Endothelial cell (in vitro differentiated cells): ENCODE measurements around the gene TMEM178B. TPM values are rescaled to one million over a fixed set of nuclear protein-coding genes. Genes with fewer than 3 reads are reported as not detected.

ENCODE experiments used
- DNase-seq: peaks from one replicate; pipeline ENCODE4 v3.0.0; 2021; ENCODE audit warnings: low spot score
- H3K27ac Mint-ChIP-seq: one replicate; pipeline ENCODE4 v1.8.0; 2021; ENCODE audit warnings: mixed read lengths, inconsistent platforms; ENCODE audit not compliant: unreplicated experiment
- H3K27me3 Mint-ChIP-seq: one replicate; pipeline ENCODE4 v1.8.0; 2021; ENCODE audit warnings: mild to moderate bottlenecking, moderate library complexity, mixed read lengths, inconsistent platforms; ENCODE audit not compliant: unreplicated experiment
- H3K36me3 Mint-ChIP-seq: one replicate; pipeline ENCODE4 v1.8.0; 2021; ENCODE audit warnings: mild to moderate bottlenecking, low read depth, mixed read lengths, inconsistent platforms; ENCODE audit not compliant: unreplicated experiment
- H3K4me1 Mint-ChIP-seq: one replicate; pipeline ENCODE4 v1.8.0; 2021; ENCODE audit warnings: mild to moderate bottlenecking, mixed read lengths, inconsistent platforms; ENCODE audit not compliant: unreplicated experiment
- H3K4me3 Mint-ChIP-seq: one replicate; pipeline ENCODE4 v1.8.0; 2021; ENCODE audit warnings: mild to moderate bottlenecking, mixed read lengths, inconsistent platforms; ENCODE audit not compliant: unreplicated experiment
- H3K9me3 Mint-ChIP-seq: one replicate; pipeline ENCODE4 v1.8.0; 2021; ENCODE audit warnings: mixed read lengths, inconsistent platforms; ENCODE audit not compliant: unreplicated experiment
- CTCF ChIP-seq: fragments of 200-600 bp; sonication (generic); IDR thresholded peaks from one replicate; pipeline ENCODE4 v1.5.0; 2021; ENCODE audit warnings: antibody characterized with exemption; ENCODE audit not compliant: unreplicated experiment
- total RNA-seq: library from RNA; stranded (reverse); fragmentation: NEBNext Ultra II Directional; extraction: Animal tissue kit (Norgen Biotek cat#: 25700); gene quantifications from one replicate; pipeline ENCODE4 v1.2.1, GENCODE V29; 2021; ENCODE audit not compliant: unreplicated experiment

The TMEM178B gene
- total RNA-seq, 1 donor from 2014 or later = 0.28 TPM

DNA sequence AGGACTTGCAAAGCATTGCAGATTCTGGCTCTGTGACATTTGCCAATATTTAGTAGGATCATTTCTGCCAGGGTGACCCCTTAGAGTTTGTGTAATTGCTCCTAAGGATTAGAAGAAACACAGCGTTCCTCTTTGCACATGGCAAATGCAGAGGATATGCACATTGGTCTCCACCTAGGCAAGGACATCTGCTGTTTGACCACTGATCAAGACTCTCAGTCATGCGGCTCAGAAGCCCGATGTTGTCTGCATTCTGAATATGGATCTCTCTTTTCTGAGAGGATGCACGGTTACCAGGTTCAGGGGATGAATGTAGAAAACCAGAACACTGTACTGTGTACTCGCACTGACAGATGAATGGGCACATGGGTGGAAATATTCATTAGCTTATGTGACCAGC lies 296.8 kb downstream of the TMEM178B start:
- Mint-ChIP-seq H3K36me3 (no peaks in the 10 kb centered on the region), H3K4me1 (peaks cover 7% of the 10 kb centered on the region), H3K27ac (no peak overlapping the region), H3K4me3 (no peak overlapping the region), H3K27me3 (peaks cover 3% of the 10 kb centered on the region), H3K9me3 (no peaks in the 10 kb centered on the region)
- TF ChIP-seq CTCF = no peak
- no peak for DNase-seq

GRCh38 chr7:141374425-141374824 lies 300.6 kb downstream of the TMEM178B start:
- H3K36me3 Mint-ChIP-seq = no peaks in the 10 kb centered on the region
- H3K27me3 Mint-ChIP-seq = peaks cover 2% of the 10 kb centered on the region
- H3K27ac Mint-ChIP-seq = no peak overlapping the region
- TF ChIP-seq CTCF = no peak
- H3K9me3 Mint-ChIP-seq = no peaks in the 10 kb centered on the region
- no peak overlapping the region for H3K4me3 Mint-ChIP-seq
- no peaks in the 10 kb centered on the region for H3K4me1 Mint-ChIP-seq
- no peak for DNase-seq

GRCh38 chr7:141375442-141375841 lies 301.6 kb downstream of the TMEM178B start:
- H3K27ac Mint-ChIP-seq = no peak overlapping the region
- TF ChIP-seq CTCF = no peak
- DNase-seq = no peak
- no peaks in the 10 kb centered on the region for H3K36me3 Mint-ChIP-seq
- H3K27me3 Mint-ChIP-seq = peaks cover 2% of the 10 kb centered on the region
- H3K4me1 Mint-ChIP-seq = no peaks in the 10 kb centered on the region
- no peak overlapping the region for H3K4me3 Mint-ChIP-seq
- no peaks in the 10 kb centered on the region for H3K9me3 Mint-ChIP-seq

DNA sequence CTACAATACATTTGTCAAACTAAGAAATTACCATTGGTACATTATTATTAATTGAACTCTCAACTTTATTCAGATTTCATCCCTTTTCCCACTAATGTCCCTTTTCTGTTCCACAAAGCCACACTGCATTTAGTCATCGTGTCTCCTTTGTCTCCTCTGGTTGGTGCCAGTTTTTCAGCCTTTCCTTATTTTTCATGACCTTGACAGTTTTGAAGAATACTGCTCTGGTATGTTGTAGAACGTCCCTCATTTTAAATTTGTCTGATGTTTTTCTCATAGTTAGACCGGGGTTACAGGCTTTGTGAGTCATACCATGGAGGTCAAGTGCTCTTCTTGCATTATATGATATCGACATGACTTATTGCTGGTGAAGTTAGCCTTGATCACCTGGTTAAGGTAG lies 304.0 kb downstream of the TMEM178B start:
- no peaks in the 10 kb centered on the region for H3K36me3 Mint-ChIP-seq
- H3K4me1 Mint-ChIP-seq = no peaks in the 10 kb centered on the region
- TF ChIP-seq CTCF = no peak
- H3K27ac Mint-ChIP-seq = no peak overlapping the region
- H3K9me3 Mint-ChIP-seq = no peaks in the 10 kb centered on the region
- DNase-seq = no peak
- H3K27me3 Mint-ChIP-seq = peaks cover 2% of the 10 kb centered on the region
- no peak overlapping the region for H3K4me3 Mint-ChIP-seq

DNA sequence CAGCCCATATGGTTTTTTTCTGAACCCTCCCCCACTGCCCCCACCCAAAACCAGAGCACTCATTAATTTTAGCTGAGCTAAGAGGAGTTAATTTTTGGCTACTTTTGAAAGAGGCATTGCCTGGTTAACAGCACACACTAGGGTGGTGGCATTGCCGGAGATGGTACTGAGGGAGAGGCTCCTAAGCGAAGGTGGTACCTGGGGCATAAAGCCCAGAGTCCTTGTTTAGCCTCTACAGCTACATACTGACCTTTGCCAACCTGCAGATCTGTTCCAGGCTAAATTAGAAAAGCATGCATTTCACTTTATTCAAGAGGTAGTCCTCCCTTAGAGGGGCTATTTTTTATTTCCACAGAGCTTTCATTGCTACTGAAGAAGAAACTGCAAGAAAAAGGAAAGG lies 304.5 kb downstream of the TMEM178B start:
- TF ChIP-seq CTCF = no peak

More for the DNA sequence above, 304.5 kb downstream of the TMEM178B start:
- peaks cover 2% of the 10 kb centered on the region for H3K27me3 Mint-ChIP-seq
- no peaks in the 10 kb centered on the region for H3K9me3 Mint-ChIP-seq
- H3K4me3 Mint-ChIP-seq = no peak overlapping the region
- no peak for DNase-seq
- no peak overlapping the region for H3K27ac Mint-ChIP-seq
- no peaks in the 10 kb centered on the region for H3K36me3 Mint-ChIP-seq
- no peaks in the 10 kb centered on the region for H3K4me1 Mint-ChIP-seq
